ENCODE data around the gene OBP2B. TPM values are rescaled to one million over a fixed set of nuclear protein-coding genes. Genes with fewer than 3 reads are reported as not detected.
"Not testable (repeated sequence)": the region's sequence is repeated elsewhere in the genome, so short reads cannot be mapped to it uniquely, and the experiment has no call there.

Gene OBP2B
- total RNA-seq, 1 donor from 2014 or later, result not detected

GRCh38 chr9:133238272-133238850, 29.3 kb upstream of the OBP2B start:
- H3K36me3 ChIP-seq, result no peaks in the 10 kb centered on the region
- intact Hi-C loops (cut with micrococcal nuclease), result no loop called here
- H3K4me1 ChIP-seq, result peaks cover 41% of the 10 kb centered on the region
- H3K27ac ChIP-seq (replicated peaks), result peak overlapping the region; percentile 91
- peaks cover 7% of the 10 kb centered on the region for H3K27me3 ChIP-seq (ENCODE audit: low read depth)
- no peaks in the 10 kb centered on the region for H3K9me3 ChIP-seq (replicated peaks)
- peak; percentile 91 for DNase-seq
- TF ChIP-seq CTCF (IDR thresholded peaks at IDR 0.05; ENCODE audit: borderline replicate concordance), result no peak
- H3K4me3 ChIP-seq, result peak overlapping the region; percentile 65

- DNase-seq, result no peak
- TF ChIP-seq CTCF (IDR thresholded peaks at IDR 0.05; ENCODE audit: borderline replicate concordance), result no peak
- Histone ChIP-seq H3K4me3 (peak overlapping the region; percentile 65), H3K27ac (replicated peaks) (peak overlapping the region; percentile 91), H3K9me3 (replicated peaks) (no peaks in the 10 kb centered on the region), H3K27me3 (ENCODE audit: low read depth) (no peaks in the 10 kb centered on the region), H3K36me3 (no peaks in the 10 kb centered on the region), H3K4me1 (peaks cover 41% of the 10 kb centered on the region)
- intact Hi-C loops (cut with micrococcal nuclease), result no loop called here
These were observed 28.1 kb upstream of the OBP2B start for GRCh38 chr9:133237035-133237731.

GRCh38 chr9:133236291-133237034, 27.4 kb upstream of the OBP2B start:
- DNase-seq, result not testable (repeated sequence)

GRCh38 chr9:133235549-133236222, 26.6 kb upstream of the OBP2B start:
- DNase-seq, result no peak
- Histone ChIP-seq H3K4me1 (peaks cover 41% of the 10 kb centered on the region), H3K27ac (replicated peaks) (peak overlapping the region; percentile 9), H3K4me3 (no peak overlapping the region), H3K36me3 (no peaks in the 10 kb centered on the region), H3K9me3 (replicated peaks) (no peaks in the 10 kb centered on the region), H3K27me3 (ENCODE audit: low read depth) (no peaks in the 10 kb centered on the region)
- TF ChIP-seq CTCF (IDR thresholded peaks at IDR 0.05; ENCODE audit: borderline replicate concordance), result no peak
- intact Hi-C loops (cut with micrococcal nuclease), result no loop called here

More at GRCh38 chr9:133236291-133237034, 27.4 kb upstream of the OBP2B start:
- H3K27me3 ChIP-seq (ENCODE audit: low read depth); H3K9me3 ChIP-seq (replicated peaks); intact Hi-C loops (cut with micrococcal nuclease); H3K36me3 ChIP-seq: not testable (repeated sequence)
- peak overlapping the region; percentile 65 for H3K4me3 ChIP-seq
- peaks cover 41% of the 10 kb centered on the region for H3K4me1 ChIP-seq
- H3K27ac ChIP-seq (replicated peaks), result peak overlapping the region; percentile 91

GRCh38 chr9:133234577-133235322, 25.7 kb upstream of the OBP2B start:
- Histone ChIP-seq H3K9me3 (replicated peaks) (no peaks in the 10 kb centered on the region), H3K27me3 (ENCODE audit: low read depth) (no peaks in the 10 kb centered on the region), H3K4me1 (peaks cover 39% of the 10 kb centered on the region), H3K36me3 (no peaks in the 10 kb centered on the region), H3K27ac (replicated peaks) (peak overlapping the region; percentile 66), H3K4me3 (no peak overlapping the region)
- no peak for DNase-seq
- intact Hi-C loops (cut with micrococcal nuclease), result no loop called here
- TF ChIP-seq CTCF (IDR thresholded peaks at IDR 0.05; ENCODE audit: borderline replicate concordance), result no peak
